GM19023 (cell line): ENCODE measurements around the gene AP1S1.

Experiments used
- ATAC-seq: cut with Tn5 transposase; IDR thresholded peaks from one replicate; pipeline ENCODE4 v1.9.1; 2021; ENCODE audit warnings: mild to moderate bottlenecking, moderate library complexity; ENCODE audit not compliant: unreplicated experiment

Gene AP1S1

DNA sequence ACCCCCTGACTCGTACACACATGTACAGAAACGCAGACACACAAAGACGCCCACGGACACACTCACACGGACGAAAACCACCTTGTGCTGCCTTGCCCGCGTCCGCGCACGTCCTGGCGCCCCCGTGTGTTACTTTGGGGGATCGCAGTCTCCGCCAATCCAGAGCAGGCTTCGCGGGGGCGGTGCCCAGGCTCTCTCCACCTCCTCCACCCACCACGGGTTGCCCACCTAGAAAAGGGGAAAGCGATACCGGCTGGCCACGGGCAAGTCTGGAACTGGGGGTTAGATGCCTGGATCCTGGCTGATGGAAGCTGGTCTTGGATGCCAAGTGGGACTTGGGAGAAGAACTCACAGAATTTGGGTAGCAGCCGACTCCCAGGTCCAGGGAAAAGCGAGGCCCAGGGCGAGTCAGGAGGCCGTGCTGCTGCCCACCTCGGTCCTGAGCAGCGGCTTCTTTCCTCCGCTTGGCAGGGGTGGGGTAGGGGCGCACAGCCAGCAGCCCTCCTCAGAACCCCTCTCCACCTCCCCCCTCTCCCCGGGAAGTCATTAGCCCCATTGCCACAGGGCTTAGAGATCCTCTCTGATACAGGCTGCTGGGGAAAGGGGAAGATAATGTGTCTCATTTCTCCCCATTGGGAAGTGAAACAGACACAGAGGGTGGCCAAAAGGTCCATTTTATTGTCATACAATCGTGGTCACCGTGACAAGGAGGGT is 15.7 kb downstream of the AP1S1 start:
- no peak for ATAC-seq

DNA sequence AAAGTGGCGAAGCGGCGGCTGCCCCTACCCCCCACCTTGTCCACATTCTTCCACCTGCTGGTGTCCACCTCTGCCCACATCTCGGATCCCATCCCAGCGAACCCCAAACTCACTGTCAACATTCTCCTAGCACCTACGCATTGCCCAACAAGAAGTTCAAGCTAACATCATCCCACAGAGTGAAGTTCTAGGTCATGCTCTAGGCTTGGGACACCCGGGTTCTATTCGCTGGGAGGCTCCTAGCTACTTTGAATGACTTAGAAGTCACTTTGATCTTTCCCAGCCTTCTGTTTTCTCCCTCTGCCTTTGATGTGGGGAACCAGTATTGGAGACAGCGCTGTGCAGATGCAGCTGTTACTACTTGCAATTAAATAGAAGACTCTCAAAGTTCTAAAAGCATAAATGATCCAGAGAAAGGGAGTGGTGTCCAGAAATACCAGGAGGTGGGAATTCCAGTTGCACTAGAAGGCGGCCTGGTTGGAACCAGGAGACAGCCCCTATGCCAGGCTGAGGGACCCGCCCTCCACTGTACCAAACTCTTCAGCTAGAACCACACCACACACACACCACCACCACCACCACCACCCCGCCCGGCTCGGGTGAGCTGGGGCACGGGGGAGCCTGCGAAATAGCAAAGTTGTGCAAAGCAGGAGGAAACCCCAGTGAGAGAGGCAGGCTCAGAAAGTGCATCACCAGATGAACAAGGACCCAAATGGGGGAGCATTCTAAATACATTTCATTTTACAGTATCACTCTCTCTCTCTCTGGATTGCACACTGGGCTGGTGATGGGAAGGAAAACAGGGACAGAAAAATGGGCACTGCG is 16.6 kb downstream of the AP1S1 start:
- no peak for ATAC-seq

DNA sequence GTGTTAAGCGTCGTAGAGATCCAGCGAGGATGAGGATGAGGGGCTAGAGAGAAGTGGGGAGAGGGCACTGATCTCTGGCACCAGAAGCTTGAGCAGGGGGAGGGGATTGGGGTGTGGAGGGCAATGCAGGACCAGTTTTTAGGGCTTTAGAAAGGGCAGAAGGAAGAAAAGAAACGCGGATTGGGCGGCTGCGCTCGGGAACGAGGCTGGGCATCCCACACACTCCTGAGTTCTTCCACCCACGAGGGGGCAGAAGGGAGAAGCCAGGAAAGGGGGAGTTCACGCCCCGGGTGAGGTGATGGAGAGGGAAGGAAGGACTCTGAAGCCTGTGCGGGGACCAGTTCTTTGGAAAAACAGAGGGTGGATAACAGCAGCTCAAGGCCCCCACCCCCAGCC is 17.2 kb downstream of the AP1S1 start:
- ATAC-seq, result no peak

DNA sequence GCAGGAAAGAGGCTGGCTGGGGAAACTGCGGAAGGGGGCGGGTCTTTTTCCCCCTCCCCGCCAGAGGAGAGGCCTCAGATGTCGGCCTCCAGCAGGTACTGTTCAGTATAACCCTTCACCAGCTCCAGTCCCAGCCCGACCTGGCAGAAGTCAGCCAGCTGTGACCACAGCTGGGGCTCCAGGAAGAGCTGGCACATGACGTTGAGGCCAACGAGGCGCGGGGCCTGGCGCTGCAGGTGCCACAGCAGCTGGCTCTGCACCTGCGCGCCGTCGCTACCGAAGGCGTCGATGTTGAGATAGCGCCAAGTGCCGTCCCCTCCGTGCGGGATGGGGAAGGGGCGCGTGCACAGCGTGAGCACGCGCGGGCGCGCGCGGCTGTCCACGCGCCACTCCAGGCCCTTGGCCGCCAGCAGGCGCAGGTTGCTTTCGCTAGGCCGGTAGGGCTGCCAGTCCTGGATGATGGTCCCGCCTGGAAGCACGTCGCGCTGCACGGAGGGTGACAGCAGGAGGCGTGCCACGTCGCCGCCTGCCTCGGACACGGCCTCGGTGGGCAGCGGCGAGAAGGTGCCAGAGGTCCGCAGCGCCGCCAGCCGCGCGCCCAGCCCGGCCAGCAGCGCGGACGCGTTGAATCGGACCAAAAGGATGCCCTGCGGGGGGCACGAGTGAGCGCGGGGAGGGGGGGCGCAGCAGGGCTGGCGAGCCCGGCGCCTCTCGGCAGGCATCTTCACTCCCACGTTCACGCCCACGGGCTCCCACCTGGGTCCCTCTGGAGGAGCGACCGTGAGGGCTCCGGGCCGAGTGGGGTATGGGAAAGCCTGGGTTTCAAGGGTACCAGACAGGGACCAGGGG is 18.0 kb downstream of the AP1S1 start:
- no peak for ATAC-seq

DNA sequence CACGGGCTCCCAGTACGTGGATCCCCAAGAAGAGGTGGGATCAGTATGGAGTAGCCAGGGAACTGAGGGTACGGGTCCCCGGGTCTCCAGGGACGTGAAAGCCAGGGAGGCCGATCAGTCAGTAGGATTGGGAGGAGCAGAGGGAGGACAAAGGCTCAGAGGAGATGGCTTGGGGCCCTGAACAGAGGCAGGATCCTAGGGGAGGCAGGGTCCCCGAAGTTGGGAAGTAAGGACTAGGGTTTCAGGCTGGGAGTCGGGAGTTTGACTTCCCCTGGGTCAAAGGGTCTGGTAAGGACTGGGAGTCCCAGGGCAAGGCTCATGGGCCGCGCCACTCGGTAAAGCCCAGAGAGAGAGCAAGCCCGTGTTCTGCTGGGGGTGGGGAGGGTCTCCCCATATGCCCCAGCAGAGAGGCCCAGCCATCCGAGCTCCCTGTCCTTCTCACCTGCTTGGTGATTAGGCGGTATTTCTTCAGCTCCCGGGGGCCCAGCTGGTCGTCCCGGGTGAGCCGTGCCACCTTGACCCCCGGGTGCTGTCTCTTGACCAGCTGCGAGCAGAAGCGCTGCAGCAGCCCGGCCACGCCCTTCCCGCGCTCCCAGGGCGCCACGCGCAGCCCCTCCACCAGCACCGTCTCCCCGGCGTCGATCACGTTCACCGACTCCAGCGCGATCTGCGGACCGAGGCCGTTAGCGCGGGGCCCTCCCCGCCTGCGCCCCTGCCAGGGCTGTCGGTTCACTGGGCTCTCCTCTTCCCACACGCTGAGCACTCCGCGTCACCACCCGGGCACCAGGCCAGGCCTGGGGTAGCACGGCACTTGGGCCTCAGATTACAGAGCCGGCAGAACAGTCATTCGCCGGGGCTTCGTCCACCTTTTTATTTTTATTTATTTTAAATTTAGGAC is 18.8 kb downstream of the AP1S1 start:
- no peak for ATAC-seq

DNA sequence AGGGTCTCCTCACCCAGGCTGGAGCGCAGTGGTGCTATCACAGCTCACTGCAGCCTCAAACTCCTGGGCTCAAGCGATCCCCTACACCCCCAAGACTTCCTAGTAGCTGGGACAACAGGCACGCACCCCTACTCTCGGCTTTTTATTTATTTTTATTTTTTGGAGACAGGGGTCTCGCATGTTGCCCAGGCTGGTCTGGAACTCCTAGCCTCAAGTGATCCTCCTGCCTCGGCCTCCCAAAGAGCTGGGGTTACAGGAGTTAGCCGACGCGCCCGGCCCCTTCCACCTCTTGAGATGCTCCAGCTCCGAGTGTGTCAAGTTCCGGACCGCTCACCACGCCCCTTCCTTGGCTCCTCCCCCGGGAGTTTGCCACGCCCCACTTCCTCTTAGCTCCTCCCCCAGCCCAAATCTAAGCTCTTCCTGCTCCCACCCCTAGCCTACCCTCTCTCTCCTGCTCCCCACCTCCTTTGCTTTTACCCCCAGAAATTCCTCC is 19.5 kb downstream of the AP1S1 start:
- no peak for ATAC-seq

DNA sequence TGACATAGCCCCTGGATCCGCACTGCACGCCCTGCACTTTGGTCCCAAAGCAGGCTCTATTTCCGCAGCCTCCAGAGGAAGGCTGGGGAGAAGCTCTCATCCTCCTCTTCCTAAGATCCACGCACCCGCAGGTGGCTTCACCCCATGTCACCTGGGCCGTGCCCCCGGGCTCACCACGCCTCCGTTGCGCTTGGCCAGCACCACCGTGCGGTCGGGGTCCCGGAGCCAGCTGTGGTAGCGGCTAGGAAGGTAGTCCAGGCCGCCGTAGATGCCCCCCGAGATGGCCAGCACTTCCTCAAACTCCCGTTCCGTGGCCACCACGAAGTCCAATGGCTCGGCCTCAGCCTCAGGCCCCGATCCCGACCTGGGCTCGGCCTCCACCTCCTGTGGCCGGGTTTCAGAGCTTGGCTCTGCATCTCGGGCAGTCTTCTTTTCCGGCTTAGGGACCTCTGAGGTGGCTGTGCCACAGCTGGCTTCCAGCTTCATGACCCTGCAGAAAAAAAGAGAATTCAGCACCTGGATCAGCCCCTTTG is 20.1 kb downstream of the AP1S1 start:
- ATAC-seq, result no peak

DNA sequence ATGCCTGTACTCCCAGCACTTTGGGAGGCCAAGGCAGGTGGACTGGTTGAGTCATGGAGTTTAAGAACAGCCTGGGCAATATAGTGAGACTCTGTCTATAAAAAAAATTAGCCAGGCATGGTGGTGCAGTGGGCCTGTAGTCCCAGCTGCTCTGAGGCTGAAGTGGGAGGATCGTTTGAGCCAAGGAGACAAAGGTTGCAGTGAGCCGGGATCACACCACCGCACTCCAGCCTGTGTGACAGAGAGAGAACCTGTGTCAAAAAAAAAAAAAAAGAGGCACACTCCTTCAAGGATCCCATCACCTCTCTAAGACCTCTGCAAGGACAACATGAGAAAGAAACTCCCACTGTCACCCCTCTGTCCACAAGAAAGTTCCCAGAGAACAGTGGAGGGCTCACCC is 21.4 kb downstream of the AP1S1 start:
- no peak for ATAC-seq

DNA sequence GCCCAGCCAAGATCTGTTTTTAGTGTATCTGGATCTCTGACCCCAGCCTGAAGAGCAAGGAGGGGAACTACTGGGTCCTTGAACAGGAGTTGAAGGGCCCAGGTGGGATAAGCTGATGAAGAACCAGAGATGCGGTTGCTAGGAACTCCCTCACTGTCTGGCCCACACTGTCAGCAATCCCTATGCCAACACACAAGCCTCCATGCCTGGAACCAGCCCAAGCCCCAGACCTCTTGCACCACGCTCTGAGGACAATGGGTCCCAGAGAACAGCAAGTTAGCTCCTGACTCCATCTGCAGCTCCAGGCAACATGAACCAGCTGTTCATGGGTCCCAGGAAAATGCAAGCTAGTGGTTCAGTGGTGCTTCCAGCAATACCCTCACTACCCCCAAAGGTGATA is 23.4 kb downstream of the AP1S1 start:
- ATAC-seq, result no peak

DNA sequence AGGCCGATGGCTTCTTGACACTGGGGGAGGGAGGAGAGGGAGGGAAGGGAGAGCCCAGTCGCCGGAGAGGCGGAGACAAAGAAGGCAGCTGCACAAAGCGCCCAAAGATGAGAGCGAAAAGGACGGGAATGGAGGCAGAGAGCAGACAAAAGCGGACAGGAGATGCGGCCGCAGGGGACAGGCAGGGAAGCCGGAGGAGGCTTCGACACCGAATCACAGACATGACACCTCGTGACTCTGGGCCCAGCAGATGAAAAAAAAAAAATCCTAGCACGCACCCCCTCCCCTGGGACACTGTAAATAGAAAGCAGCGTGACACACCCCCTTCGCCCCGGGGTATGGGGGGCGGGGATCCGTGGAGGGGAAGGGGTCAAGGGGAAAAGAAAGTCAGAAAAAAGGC is 24.8 kb downstream of the AP1S1 start:
- no peak for ATAC-seq

DNA sequence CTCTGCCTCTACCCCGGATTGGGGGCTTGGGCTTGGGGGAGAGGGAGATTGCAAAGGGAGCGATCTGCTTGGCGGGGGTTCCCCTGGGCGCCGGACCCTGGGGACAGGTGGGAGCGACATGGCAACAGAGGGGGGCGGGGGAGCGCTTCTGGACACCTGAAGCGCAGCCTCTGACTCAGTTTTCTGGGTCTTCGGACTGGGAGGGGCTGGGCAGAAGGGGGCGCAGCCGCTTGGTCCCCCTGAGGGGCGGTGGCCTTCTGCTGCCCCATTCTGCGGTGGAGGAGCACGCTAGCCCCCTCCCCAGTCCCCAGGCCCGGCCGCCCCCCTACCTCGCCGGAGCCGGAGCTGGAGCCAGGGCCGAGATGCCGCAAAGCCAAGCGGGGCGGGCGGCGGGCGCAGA is 25.4 kb downstream of the AP1S1 start:
- ATAC-seq, result no peak

DNA sequence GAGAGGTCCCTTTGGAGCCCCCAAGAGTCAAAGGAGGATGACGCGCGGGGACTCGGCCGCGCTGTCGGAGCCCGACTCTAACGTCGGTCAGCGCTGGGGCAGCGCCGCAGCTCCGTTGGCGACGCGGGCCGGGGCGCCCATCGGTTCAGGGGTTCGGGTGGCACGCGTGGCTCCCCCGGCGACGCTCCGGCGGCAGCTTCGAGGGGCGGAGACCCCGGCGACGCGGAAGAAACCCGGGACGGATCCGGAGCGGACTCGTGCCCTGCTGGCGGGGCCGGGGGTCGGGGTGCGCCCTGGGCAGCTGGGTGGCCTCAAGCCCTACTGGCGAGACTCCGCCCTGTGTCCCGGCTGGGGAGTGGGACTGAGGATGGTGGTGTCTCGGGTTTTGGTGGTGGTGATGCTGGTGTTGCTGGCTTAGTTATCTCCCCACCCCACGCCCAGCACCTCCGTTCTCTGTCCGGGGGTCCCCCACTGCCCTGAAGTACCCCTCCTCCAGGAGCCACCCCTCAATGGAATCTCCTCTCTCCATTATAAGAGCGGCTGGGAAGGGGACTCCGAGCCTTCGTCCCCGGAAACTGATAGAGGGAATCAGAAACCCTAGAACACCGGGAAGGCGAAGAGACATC is 26.0 kb downstream of the AP1S1 start, which contains the start of gene NAT16:
Gene NAT16, minus strand, starts transcription at position 164 of the 626 bp plus-strand sequence. CDS start 5,486 bp downstream, outside the sequence.
- ATAC-seq, result no peak

DNA sequence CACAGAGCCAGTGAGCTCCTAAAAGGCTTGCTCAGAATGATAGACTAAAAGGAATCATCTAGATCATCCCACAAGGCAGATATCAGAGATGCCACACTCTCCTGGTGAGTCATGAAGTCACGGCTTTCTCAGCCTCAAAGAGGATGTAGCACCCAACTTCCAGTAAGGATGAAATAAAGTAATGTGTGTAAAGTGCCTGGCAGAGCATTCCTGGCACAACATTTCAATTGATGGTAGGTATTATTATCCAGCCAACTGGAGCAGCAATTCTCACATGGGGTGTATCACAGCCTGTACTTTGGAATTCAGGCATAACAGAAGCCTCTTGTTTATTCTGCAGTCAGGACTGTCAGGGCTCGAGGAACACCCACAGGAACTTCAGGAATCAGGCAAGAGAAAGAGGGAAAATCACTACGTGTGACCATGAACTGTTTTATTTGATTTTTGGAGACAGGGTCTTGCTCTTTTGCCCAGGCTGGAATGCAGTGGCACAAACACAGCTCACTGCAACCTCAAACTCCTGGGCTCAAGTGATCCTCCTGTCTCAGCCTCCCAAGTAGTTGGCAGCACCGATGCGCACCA is 31.1 kb downstream of the AP1S1 start:
- no peak for ATAC-seq

DNA sequence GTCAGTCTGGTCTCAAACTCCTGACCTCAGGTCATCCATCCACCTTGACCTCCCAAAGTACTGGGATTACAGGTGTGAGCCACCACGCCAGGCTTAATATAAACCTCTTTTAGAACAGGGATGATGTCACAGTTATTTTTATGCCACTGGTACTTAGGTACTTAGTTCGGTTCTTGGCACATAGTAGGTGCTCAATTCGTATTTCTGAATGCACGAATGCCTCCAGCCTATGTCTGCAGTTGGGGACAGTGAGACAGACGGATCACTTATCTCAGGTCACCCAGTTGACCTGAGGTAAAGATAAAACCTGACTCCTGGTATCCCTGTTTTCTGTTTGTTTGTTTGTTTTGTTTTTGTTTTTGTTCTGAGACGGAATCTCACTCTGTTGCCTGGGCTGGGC is 31.9 kb downstream of the AP1S1 start:
- ATAC-seq, result no peak

DNA sequence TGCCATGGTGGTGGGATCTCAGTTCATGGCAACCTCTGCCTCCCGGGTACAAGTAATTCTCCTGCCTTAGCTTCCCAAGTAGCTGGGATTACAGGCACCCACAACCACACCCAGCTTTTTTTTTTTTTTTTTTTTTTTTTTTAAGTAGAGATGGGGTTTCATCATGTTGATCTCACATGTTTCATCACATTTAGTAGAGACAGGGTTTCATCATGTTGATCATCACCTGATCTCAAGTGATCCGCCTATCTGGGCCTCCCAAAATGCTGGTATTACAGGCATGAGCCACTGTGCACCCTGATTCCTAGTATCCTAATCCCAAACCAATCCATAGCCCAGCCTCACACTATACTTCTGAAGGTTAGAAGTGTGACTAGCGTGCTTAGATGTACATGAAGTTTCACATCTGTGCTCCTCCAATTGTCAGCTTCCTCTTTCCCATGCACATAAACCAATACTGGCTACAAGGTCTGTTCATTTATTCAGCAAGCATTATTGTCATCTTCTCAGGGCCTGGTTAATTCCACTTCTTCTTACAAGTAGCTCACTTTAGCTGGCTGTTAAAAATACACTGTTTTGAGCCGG is 32.7 kb downstream of the AP1S1 start:
- ATAC-seq, result no peak

DNA sequence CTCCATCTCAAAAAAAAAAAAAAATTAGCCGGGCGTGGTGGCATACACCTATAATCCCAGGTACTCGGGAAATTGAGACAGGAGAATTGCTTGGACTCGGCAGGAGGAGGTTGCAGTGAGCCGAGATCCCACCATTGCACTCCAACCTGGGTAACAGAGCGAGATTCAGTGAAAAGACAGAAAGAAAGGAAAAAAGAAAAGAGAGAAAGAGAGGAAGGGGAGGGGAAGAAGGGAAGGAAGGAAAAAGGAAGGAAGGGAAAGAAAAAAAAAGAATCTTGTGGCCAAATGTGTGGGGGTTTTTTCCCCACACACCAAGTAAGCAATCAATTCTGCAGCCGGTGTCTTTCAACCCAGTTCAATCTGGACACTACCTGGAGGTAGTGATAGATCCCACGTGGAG is 34.8 kb downstream of the AP1S1 start:
- no peak for ATAC-seq

DNA sequence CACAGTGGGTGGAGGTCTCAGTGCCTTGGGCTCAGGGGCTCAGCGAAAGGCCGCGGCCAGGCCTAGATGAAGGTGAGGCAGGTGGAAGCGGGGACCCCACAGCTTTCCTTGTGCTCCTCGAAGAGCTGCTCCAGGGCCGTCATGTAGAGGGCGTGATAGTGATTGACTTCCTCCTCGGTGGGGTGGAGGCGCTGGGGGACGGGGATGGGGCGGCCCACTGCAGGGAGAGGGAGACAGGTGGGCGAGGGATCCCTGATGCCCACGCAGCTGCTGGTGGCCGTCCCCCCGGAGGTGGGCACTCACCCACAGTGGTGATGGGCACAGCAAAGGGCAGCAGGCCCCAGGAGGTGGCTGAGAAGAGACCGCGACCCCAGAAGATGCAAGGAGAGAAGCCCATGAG is 41.6 kb downstream of the AP1S1 start:
- no peak for ATAC-seq

DNA sequence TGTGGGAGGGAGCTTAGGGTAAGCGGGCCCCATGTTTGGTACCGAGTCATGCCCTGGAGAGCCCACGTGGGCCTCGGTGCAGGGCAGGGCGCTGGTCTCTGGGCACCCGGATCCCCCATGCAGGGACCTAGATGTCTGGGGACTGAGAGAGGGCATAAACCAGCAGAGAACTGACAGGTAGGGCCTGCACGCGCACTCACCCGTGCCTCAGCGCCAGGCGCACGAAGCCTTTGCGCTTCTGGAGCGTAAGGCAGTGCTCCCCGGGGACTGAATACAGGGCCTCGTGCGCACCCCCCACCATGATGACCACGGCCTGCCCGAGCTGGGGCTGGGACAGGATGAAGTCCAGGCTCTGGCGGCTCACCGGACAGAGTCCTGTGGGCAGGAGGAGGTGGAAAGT is 43.7 kb downstream of the AP1S1 start:
- ATAC-seq, result no peak

DNA sequence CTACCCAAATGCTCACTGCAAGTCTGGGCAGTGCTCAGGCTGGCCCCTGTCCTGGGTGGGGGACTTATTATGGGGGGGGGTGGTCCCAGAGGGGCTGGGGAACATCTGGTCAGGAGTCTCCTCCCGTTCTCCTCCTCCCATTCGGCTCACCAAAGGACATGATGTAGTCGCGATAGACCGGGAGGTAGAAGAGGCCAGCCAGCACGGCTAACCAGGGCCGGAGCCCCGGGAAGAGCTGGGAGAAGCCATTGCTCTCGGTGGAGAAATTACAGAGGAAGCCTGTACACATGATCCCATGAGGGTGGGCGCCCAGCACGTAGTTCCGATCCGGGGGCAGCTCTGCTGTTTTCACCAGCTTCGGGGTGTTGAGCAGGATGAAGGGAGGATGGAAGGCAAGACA is 44.2 kb downstream of the AP1S1 start:
- no peak for ATAC-seq
